HG03064 (cell line): Measurements from ENCODE around the gene UBE3C.

Experiments
- ATAC-seq: cut with Tn5 transposase; IDR thresholded peaks from one replicate; pipeline ENCODE4 v1.9.1; 2021; ENCODE audit warnings: low read depth; ENCODE audit not compliant: unreplicated experiment

Gene UBE3C

GRCh38 chr7:157318015-157318706 lies 179.4 kb downstream of the UBE3C start:
- ATAC-seq = no peak
